Mucosa of descending colon (tissue), 3 donors: ENCODE measurements around the gene VILL. TPM values are rescaled to one million over a fixed set of nuclear protein-coding genes. Genes with fewer than 3 reads are reported as not detected.

ENCODE experiments used
- ATAC-seq: fragments of 200-7000 bp; cut with Tn5 transposase; one replicate; pipeline ENCODE4 v1.9.1; 2020; ENCODE audit warnings: mild to moderate bottlenecking, moderate library complexity
- DNase-seq, 3 donors: peaks; one replicate each; pipeline ENCODE4 v3.0.0-alpha.2; 2020
- H3K36me3 ChIP-seq: fragments of 200-600 bp; one replicate; pipeline ENCODE4 v1.8.0; 2021; ENCODE audit warnings: low read depth, mild to moderate bottlenecking
- H3K4me1 ChIP-seq: fragments of 200-600 bp; one replicate; pipeline ENCODE4 v1.8.0; 2021; ENCODE audit warnings: low read depth, mild to moderate bottlenecking
- H3K4me3 ChIP-seq: fragments of 200-600 bp; one replicate; pipeline ENCODE4 v1.8.0; 2021; ENCODE audit warnings: mild to moderate bottlenecking
- H3K9me3 ChIP-seq: fragments of 200-600 bp; one replicate; pipeline ENCODE4 v1.8.0; 2021; ENCODE audit warnings: mild to moderate bottlenecking
- CTCF ChIP-seq: fragments of 200-600 bp; IDR thresholded peaks from one replicate; pipeline ENCODE4 v1.8.0; 2022; ENCODE audit warnings: antibody characterized with exemption, mild to moderate bottlenecking
- intact Hi-C, 2 donors: fragments of 100-400 bp; cut with DNase I in 1 of 2; cut with micrococcal nuclease in 1 of 2; formaldehyde crosslinking; loops; one replicate each; pipeline versions ENCODE4 v1.11.0 to v1.11.1; 2022; cut with DNase I, micrococcal nuclease
- total RNA-seq, 3 donors: library from RNA; stranded (reverse); fragmentation: NEBNext Ultra II Directional in 2 of 3; extraction: Animal tissue kit (Norgen Biotek cat#: 25700) in 2 of 3; gene quantifications; one replicate each; pipeline versions ENCODE4 v1.2.1 to v1.2.4, GENCODE V29; 2021 to 2023
- donor health status: DM: no; HTN: no; CAD: no; lungs with moderate emphysema.
- donor health status: DM: no; HTN: no; CAD: no.
- donor health status: DM: no; HTN: yes; CAD: no.

Gene VILL
- total RNA-seq, 3 donors from 2014 or later, result 69.7 to 197 (median 150) TPM

- TF ChIP-seq CTCF, result no peak
- Histone ChIP-seq H3K9me3 (no peaks in the 10 kb centered on the region), H3K4me1 (peaks cover 22% of the 10 kb centered on the region), H3K36me3 (no peaks in the 10 kb centered on the region), H3K4me3 (no peak overlapping the region)
- peak in 1 of 3 donors; percentile 69 for DNase-seq
- intact Hi-C loops, result loop anchor here in 1 of 2 donors (10.0 kb wide), 1 partner anchor 94 kb away; the partner anchor contains the start of genes ACAA1 and MYD88
- ATAC-seq, result peak; percentile 76
These were observed 49.8 kb downstream of the VILL start for GRCh38 chr3:38040401-38040800.

- TF ChIP-seq CTCF, result no peak
- H3K9me3 ChIP-seq, result no peaks in the 10 kb centered on the region
- intact Hi-C loops, result loop anchor here in 1 of 2 donors (10.0 kb wide), 1 partner anchor 91 kb away; the partner anchor contains the start of genes ACAA1 and MYD88
- no peaks in the 10 kb centered on the region for H3K36me3 ChIP-seq
- peaks cover 22% of the 10 kb centered on the region for H3K4me1 ChIP-seq
- H3K4me3 ChIP-seq, result no peak overlapping the region
- DNase-seq (no peak), ATAC-seq (no peak)
These were observed 52.9 kb downstream of the VILL start for GRCh38 chr3:38043486-38043885.

- intact Hi-C loops, result loop anchor here in 1 of 2 donors (10.0 kb wide), 1 partner anchor 89 kb away; the partner anchor contains the start of genes ACAA1 and MYD88
- no peak overlapping the region for H3K4me3 ChIP-seq
- H3K36me3 ChIP-seq, result no peaks in the 10 kb centered on the region
- H3K9me3 ChIP-seq, result no peaks in the 10 kb centered on the region
- peak; percentile 89 for ATAC-seq
- DNase-seq, result peak in 1 of 3 donors; percentile 9
- TF ChIP-seq CTCF, result no peak
- peaks cover 5% of the 10 kb centered on the region for H3K4me1 ChIP-seq
These were observed 55.4 kb downstream of the VILL start for GRCh38 chr3:38046027-38046426.

- DNase-seq (no peak), ATAC-seq (no peak)
- Histone ChIP-seq H3K9me3 (no peaks in the 10 kb centered on the region), H3K4me1 (peaks cover 5% of the 10 kb centered on the region), H3K4me3 (no peak overlapping the region), H3K36me3 (no peaks in the 10 kb centered on the region)
- no peak for TF ChIP-seq CTCF
- intact Hi-C loops, result loop anchor here in 1 of 2 donors (10.0 kb wide), 1 partner anchor 88 kb away; the partner anchor contains the start of genes ACAA1 and MYD88
These were observed 56.2 kb downstream of the VILL start for GRCh38 chr3:38046821-38047220.

- no peak for DNase-seq
- Histone ChIP-seq H3K36me3 (no peaks in the 10 kb centered on the region), H3K9me3 (no peaks in the 10 kb centered on the region), H3K4me3 (no peak overlapping the region), H3K4me1 (peaks cover 5% of the 10 kb centered on the region)
- ATAC-seq, result no peak
- no peak for TF ChIP-seq CTCF
- intact Hi-C loops, result loop anchor here in 1 of 2 donors (10.0 kb wide), 1 partner anchor 87 kb away; the partner anchor contains the start of genes ACAA1 and MYD88
These were observed 57.3 kb downstream of the VILL start for GRCh38 chr3:38047896-38048295.
